NCI-H82 treated with DMSO at 0.1 percent for 48 hours (cell line): ENCODE measurements around the gene SMG6.
"Not testable (repeated sequence)": the region's sequence is repeated elsewhere in the genome, so short reads cannot be mapped to it uniquely, and the experiment has no call there.

ENCODE experiments used
- DNase-seq: peaks from one replicate; lab custom pipeline; 2025; ENCODE audit not compliant: unreplicated experiment; lab: John Stamatoyannopoulos, UW

The SMG6 gene

GRCh38 chr17:2309338-2310154 is 6.0 kb upstream of the SMG6 start:
- no peak for DNase-seq

- no peak for DNase-seq
Measured at GRCh38 chr17:2304931-2305330, 1.3 kb upstream of the SMG6 start.

GRCh38 chr17:2302778-2303203 is 794 bp downstream of the SMG6 start:
- peak; percentile 94 for DNase-seq

GRCh38 chr17:2299756-2300155 is 3.8 kb downstream of the SMG6 start:
- no peak for DNase-seq

- no peak for DNase-seq
Measured at GRCh38 chr17:2299136-2299535, 4.4 kb downstream of the SMG6 start.

GRCh38 chr17:2297023-2297422 is 6.6 kb downstream of the SMG6 start:
- no peak for DNase-seq

GRCh38 chr17:2295575-2295974 is 8.0 kb downstream of the SMG6 start:
- DNase-seq: no peak

- no peak for DNase-seq
Measured at GRCh38 chr17:2292100-2292499, 11.5 kb downstream of the SMG6 start.

GRCh38 chr17:2289878-2290478 is 13.6 kb downstream of the SMG6 start:
- no peak for DNase-seq

- no peak for DNase-seq
Measured at GRCh38 chr17:2283302-2283701, 20.3 kb downstream of the SMG6 start.

GRCh38 chr17:2282297-2282873 is 21.2 kb downstream of the SMG6 start:
- peak; percentile 50 for DNase-seq

GRCh38 chr17:2279707-2280106 is 23.9 kb downstream of the SMG6 start:
- DNase-seq: no peak

GRCh38 chr17:2277429-2278170 is 26.0 kb downstream of the SMG6 start:
- DNase-seq: no peak

GRCh38 chr17:2275722-2276121 is 27.9 kb downstream of the SMG6 start:
- no peak for DNase-seq

GRCh38 chr17:2274414-2274813 is 29.2 kb downstream of the SMG6 start:
- DNase-seq: no peak

- no peak for DNase-seq
Measured at GRCh38 chr17:2271985-2272702, 31.4 kb downstream of the SMG6 start.

GRCh38 chr17:2267354-2267753 is 36.2 kb downstream of the SMG6 start:
- DNase-seq: no peak

- no peak for DNase-seq
Measured at GRCh38 chr17:2266865-2267228, 36.7 kb downstream of the SMG6 start.

- DNase-seq: no peak
Measured at GRCh38 chr17:2266045-2266864, 37.3 kb downstream of the SMG6 start.

GRCh38 chr17:2265166-2265565 is 38.4 kb downstream of the SMG6 start:
- not testable (repeated sequence) for DNase-seq
